SU-DHL-6 (cell line): ENCODE data around the gene NOC2L.

Source experiments
- H2AFZ ChIP-seq: fragments of 200-600 bp; sonication (generic); 2 replicates; pipeline ENCODE4 v1.6.1; 2014; ENCODE audit warnings: low read depth, mild to moderate bottlenecking, moderate library complexity, mixed read lengths, antibody characterized with exemption, low read length; ENCODE audit not compliant: severe bottlenecking
- H3F3A ChIP-seq: fragments of 200-600 bp; shearing (Covaris generic); 2 replicates; pipeline ENCODE4 v1.6.0; 2016; ENCODE audit warnings: antibody characterized with exemption, mild to moderate bottlenecking; ENCODE audit not compliant: insufficient read depth
- H3K27ac ChIP-seq: fragments of 200-600 bp; sonication (generic); 2 replicates; pipeline ENCODE4 v1.5.1; 2016; ENCODE audit warnings: low read depth, mild to moderate bottlenecking, low read length, moderate library complexity, mixed read lengths
- H3K27me3 ChIP-seq: fragments of 200-600 bp; sonication (generic), shearing (Covaris generic); 2 replicates; pipeline ENCODE4 v1.6.0; 2014; ENCODE audit warnings: mild to moderate bottlenecking, low read length
- H3K36me3 ChIP-seq: fragments of 200-600 bp; sonication (generic); 2 replicates; pipeline ENCODE4 v1.6.1; 2014; ENCODE audit warnings: mild to moderate bottlenecking, low read length, mixed read lengths
- H3K4me2 ChIP-seq: fragments of 300-600, 200-600 bp; shearing (Covaris generic), sonication (generic); 2 replicates; pipeline ENCODE4 v1.6.0; 2014; ENCODE audit warnings: low read length, low read depth, mild to moderate bottlenecking; ENCODE audit not compliant: poor library complexity, severe bottlenecking
- H3K4me3 ChIP-seq: fragments of 200-600 bp; sonication (generic); 2 replicates; pipeline ENCODE4 v1.5.1; 2014; ENCODE audit warnings: antibody characterized with exemption, low read length, mild to moderate bottlenecking, mixed read lengths; ENCODE audit not compliant: insufficient read depth, poor library complexity, severe bottlenecking
- H3K79me2 ChIP-seq: fragments of 200-600 bp; sonication (generic); 2 replicates; pipeline ENCODE4 v1.6.1; 2014; ENCODE audit warnings: mild to moderate bottlenecking, low read length, moderate library complexity; ENCODE audit not compliant: insufficient read depth
- H3K9ac ChIP-seq: fragments of 200-600 bp; sonication (generic); 2 replicates; pipeline ENCODE4 v1.7.0; 2014; ENCODE audit warnings: mild to moderate bottlenecking, low read length
- H3K9me2 ChIP-seq: fragments of 200-600 bp; sonication (generic); replicated peaks from 2 replicates; pipeline ENCODE4 v1.6.1; 2014; ENCODE audit warnings: low read length; ENCODE audit not compliant: insufficient read depth
- H3K9me3 ChIP-seq: fragments of 200-600 bp; sonication (generic); 2 replicates; pipeline ENCODE4 v1.6.1; 2014; ENCODE audit warnings: low read length, mixed read lengths; ENCODE audit not compliant: insufficient read depth
- H4K20me1 ChIP-seq: fragments of 200-600 bp; sonication (generic); 2 replicates; pipeline ENCODE4 v1.6.1; 2014; ENCODE audit warnings: low read depth, mild to moderate bottlenecking, antibody characterized with exemption, low read length, moderate library complexity, mixed read lengths
- CTCF ChIP-seq: fragments of 200-600 bp; sonication (generic); IDR thresholded peaks from one replicate; pipeline ENCODE4 v1.5.1; 2017; ENCODE audit warnings: antibody characterized with exemption, mild to moderate bottlenecking, low read length, moderate library complexity; ENCODE audit not compliant: insufficient read depth, poor library complexity, severe bottlenecking
- EZH2phosphoT487 ChIP-seq: fragments of 200-600 bp; sonication (generic), shearing (Covaris generic); conservative IDR thresholded peaks from 2 replicates; pipeline ENCODE4 v1.6.1; 2018; ENCODE audit warnings: mild to moderate bottlenecking, antibody characterized with exemption, low read length, moderate library complexity, mixed read lengths

The NOC2L gene

GRCh38 chr1:980137-980571 lies 21.1 kb upstream of the NOC2L start:
- no peaks in the 10 kb centered on the region for H3K9me2 ChIP-seq
- no peak overlapping the region for H3K4me3 ChIP-seq
- no peaks in the 10 kb centered on the region for H3K79me2 ChIP-seq
- H3K9ac ChIP-seq: no peak overlapping the region
- H3K27ac ChIP-seq: no peak overlapping the region
- H3K36me3 ChIP-seq: no peaks in the 10 kb centered on the region
- TF ChIP-seq CTCF (no peak), EZH2phosphoT487 (no peak)
- H3F3A ChIP-seq: no peaks in the 10 kb centered on the region
- no peak overlapping the region for H3K4me2 ChIP-seq
- H2AFZ ChIP-seq: no peak overlapping the region
- H4K20me1 ChIP-seq: no peaks in the 10 kb centered on the region
- no peaks in the 10 kb centered on the region for H3K27me3 ChIP-seq
- no peaks in the 10 kb centered on the region for H3K9me3 ChIP-seq

- H2AFZ ChIP-seq: no peak overlapping the region
- no peaks in the 10 kb centered on the region for H3F3A ChIP-seq
- no peaks in the 10 kb centered on the region for H3K9me2 ChIP-seq
- H4K20me1 ChIP-seq: no peaks in the 10 kb centered on the region
- no peak overlapping the region for H3K27ac ChIP-seq
- H3K36me3 ChIP-seq: no peaks in the 10 kb centered on the region
- TF ChIP-seq EZH2phosphoT487: no peak
- no peak for TF ChIP-seq CTCF
- H3K4me2 ChIP-seq: no peak overlapping the region
- H3K79me2 ChIP-seq: no peaks in the 10 kb centered on the region
- H3K4me3 ChIP-seq: no peak overlapping the region
- no peaks in the 10 kb centered on the region for H3K9me3 ChIP-seq
- H3K27me3 ChIP-seq: no peaks in the 10 kb centered on the region
- H3K9ac ChIP-seq: no peak overlapping the region
These were observed 20.7 kb upstream of the NOC2L start for GRCh38 chr1:979744-980072.

GRCh38 chr1:978835-979743 lies 20.0 kb upstream of the NOC2L start:
- H3K9me3 ChIP-seq: no peaks in the 10 kb centered on the region
- no peak overlapping the region for H3K9ac ChIP-seq
- H3K36me3 ChIP-seq: no peaks in the 10 kb centered on the region
- no peaks in the 10 kb centered on the region for H3F3A ChIP-seq
- no peaks in the 10 kb centered on the region for H3K79me2 ChIP-seq
- no peak for TF ChIP-seq CTCF
- TF ChIP-seq EZH2phosphoT487: no peak
- H3K4me3 ChIP-seq: no peak overlapping the region
- no peak overlapping the region for H3K27ac ChIP-seq
- no peak overlapping the region for H2AFZ ChIP-seq
- no peak overlapping the region for H3K4me2 ChIP-seq
- H3K9me2 ChIP-seq: no peaks in the 10 kb centered on the region
- no peaks in the 10 kb centered on the region for H3K27me3 ChIP-seq
- H4K20me1 ChIP-seq: no peaks in the 10 kb centered on the region
